WI38 (cell line): Measurements from ENCODE around the gene RIMKLA.

Experiments used
- H3K4me3 ChIP-seq: 2 replicates; pipeline ENCODE4 v1.5.1; 2011; ENCODE audit warnings: low read depth, mild to moderate bottlenecking, control low read depth, low read length
- TF ChIP-seq, protein P1 (sequence below): IDR thresholded peaks from 2 replicates; pipeline ENCODE4 v1.5.1; 2012; ENCODE audit warnings: low read depth, mild to moderate bottlenecking, control low read depth, low read length

RIMKLA gene

DNA sequence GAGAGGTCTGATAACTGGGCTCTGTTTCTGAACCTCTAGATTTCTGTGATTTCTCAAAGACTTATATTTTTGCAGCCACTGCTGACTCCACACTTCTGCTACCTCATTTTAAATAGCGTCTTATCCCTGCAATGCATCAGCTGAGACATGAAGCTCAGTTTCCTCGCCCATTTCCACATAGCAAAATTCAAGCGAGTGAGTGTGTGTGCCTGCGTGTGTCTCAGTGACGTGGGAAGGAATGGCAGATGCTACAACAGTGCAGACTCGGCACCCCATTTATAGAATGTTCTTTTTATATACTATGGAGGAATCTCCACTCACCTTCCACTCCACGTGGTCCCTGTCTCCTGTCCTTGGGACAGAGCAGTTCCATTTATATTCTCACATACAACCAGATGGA, 39.5 kb downstream of the RIMKLA start:
- no peak overlapping the region for H3K4me3 ChIP-seq
- TF ChIP-seq, protein P1, sequence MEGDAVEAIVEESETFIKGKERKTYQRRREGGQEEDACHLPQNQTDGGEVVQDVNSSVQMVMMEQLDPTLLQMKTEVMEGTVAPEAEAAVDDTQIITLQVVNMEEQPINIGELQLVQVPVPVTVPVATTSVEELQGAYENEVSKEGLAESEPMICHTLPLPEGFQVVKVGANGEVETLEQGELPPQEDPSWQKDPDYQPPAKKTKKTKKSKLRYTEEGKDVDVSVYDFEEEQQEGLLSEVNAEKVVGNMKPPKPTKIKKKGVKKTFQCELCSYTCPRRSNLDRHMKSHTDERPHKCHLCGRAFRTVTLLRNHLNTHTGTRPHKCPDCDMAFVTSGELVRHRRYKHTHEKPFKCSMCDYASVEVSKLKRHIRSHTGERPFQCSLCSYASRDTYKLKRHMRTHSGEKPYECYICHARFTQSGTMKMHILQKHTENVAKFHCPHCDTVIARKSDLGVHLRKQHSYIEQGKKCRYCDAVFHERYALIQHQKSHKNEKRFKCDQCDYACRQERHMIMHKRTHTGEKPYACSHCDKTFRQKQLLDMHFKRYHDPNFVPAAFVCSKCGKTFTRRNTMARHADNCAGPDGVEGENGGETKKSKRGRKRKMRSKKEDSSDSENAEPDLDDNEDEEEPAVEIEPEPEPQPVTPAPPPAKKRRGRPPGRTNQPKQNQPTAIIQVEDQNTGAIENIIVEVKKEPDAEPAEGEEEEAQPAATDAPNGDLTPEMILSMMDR, result no peak

DNA sequence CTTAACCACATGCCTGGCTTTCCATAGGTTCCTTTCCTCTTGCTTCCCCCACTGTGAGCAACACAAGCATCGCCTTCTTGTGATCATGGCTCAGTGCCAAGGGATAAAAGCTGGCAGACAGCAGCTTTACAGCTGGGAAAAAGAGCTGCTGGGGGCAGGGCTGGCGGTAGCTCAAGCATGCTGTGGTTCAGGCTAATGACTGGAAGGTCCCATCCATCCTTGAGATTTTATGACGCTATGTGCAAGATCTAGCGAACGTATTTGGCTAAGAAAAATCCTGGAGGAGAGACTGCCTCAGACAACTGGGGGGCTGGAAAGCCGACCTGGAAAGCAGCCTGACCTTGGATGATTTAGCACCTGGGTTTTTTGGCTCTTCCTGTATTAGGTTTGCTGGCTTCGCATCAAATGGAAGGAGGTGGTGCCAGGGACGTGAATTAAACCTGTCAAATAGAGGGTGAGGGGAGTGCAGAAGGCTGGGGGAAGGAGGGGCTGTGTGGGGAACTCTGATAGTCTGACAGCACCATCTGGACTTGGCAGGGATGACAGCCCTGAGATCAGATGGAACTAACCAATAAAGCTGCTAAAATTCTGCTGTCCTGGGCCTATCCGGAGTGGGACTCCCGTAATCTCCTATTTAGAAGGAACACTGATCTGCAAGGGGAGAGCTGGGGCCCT, 40.5 kb downstream of the RIMKLA start:
- no peak overlapping the region for H3K4me3 ChIP-seq
- TF ChIP-seq, protein P1, result no peak

DNA sequence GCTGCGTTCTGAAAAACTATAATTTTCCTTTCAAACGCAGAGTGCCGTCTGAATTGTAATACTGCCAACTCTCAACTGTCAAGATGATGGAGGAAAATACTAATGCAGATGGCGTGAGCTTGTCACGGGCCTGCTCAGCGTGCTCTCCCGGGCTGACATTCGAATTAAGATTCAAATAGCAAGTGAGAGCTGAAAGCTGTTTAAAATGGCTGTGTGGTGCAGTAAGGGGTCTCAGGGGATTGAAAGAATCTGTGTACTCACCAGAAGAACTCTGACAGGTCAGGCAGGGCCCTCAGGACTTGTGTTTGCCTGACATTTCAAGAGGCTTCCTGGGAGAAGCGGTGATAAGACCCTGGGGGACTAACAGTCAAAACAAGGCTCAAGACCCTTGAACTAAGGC, 42.1 kb downstream of the RIMKLA start:
- TF ChIP-seq, protein P1, result no peak
- no peak overlapping the region for H3K4me3 ChIP-seq

DNA sequence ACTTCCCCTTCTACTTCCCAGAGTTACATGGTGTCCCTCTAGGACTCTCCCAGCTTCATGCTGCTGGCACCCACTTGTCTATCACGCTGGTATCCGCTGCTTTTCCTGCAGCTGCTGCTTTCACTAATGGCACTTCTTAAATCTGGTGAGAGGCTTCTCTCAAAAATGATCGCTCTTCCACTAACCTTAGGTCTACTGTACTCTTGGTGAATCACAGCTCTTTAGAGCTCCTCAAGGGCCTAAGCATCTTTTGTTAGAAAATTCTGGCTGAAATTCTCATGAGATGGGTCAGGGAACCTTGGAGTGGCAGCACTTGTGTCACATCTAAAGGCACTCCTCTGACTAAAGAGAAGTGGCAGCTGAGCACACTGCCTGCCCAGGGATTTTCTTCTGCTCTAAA, 43.1 kb downstream of the RIMKLA start:
- TF ChIP-seq, protein P1, result no peak
- no peak overlapping the region for H3K4me3 ChIP-seq

DNA sequence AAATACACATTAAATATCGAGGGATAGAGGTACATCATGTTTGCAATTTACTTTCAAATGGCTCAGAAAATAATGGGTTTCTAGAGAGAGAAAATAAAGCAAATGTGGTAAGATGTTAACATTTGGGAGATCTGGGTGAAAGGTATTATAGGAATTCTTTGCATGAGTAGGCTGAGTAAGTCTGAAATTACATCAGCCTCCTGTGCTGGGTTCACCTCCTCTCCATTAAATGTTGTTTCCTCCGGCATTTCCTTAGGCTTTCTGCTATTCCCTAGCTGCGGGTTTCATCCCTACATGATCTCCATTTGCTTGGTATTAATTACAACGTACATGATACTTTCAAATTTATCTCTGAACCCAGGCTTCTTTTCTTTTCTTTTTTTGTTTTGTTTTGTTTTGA, 43.6 kb downstream of the RIMKLA start:
- TF ChIP-seq, protein P1, result no peak

DNA sequence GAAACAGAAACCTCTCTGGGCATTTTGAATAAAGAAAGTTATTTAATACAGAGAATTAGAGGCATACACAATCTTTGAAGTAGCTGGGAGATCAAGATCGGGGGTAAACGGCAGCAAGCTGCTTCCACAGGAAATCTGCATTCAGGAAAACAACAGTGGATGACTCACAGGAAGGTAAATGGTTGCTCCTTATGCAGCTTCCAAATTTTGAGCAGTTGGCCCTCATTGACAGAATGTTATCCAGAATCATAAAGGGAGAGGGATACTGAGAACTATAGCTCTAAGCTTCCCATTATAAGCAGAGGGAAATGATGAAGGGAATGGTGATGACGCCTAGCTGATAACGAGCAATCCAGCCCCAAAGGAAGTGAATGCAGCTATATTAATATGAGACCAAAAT, 46.6 kb downstream of the RIMKLA start:
- H3K4me3 ChIP-seq, result no peak overlapping the region
- TF ChIP-seq, protein P1, result no peak

More for the DNA sequence above, 43.6 kb downstream of the RIMKLA start:
- no peak overlapping the region for H3K4me3 ChIP-seq

DNA sequence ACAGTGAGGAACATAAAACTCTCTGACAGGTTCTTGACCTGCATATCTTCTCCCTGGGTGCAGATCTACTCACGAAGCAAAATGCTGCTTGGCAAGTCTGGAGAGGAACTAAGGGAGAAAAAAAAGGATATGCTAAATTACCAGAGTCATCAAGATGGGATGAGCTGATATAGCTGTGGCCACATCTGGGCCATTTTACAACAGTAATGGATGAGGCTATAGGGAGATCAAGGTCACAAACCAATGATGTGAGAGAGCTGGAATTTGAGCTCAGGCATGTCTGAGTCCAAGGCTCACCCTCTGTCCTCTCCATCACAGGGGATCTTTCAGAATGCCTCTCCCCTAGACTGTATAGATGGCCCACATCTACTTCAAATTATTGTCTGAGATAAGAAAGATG, 49.0 kb downstream of the RIMKLA start:
- no peak overlapping the region for H3K4me3 ChIP-seq
- TF ChIP-seq, protein P1, result no peak
